Measurements from ENCODE around the gene POFUT2.

- TF ChIP-seq CTCF (IDR thresholded peaks at IDR 0.05) (no peak), POLR2A (IDR thresholded peaks at IDR 0.05) (no peak), EP300 (IDR thresholded peaks at IDR 0.05) (no peak)
Observed at GRCh38 chr21:45323487-45324311, 36.0 kb upstream of the POFUT2 start.
